OCI-M1 (cell line): Measurements from ENCODE around the gene MYL6B.

Experiments used
- DNase-seq: peaks from one replicate; lab custom pipeline; 2025; lab: John Stamatoyannopoulos, UW

The MYL6B gene

DNA sequence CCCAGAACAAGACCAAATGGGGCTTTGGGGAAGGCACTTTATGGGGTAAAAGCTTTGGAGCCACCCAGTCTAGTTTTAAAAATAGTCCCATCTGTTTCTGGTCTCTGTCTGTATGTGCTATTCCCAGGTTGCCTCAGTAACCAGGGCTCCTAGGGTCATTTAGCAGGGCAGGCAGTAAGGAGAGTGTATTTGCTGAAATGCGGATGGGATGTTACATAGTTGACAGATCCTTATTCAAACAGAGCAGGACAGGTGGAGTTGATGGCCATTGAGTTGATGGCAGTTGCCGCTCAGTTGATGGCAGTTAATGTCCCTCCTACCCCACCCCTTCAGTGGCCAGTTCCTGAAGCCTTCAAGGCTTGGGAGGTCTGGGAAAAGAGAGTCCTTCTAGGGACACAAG is 29.8 kb upstream of the MYL6B start:
- DNase-seq = no peak

GRCh38 chr12:56124133-56124532 is 28.3 kb upstream of the MYL6B start:
- peak; percentile 26 for DNase-seq

GRCh38 chr12:56126732-56127239 is 25.6 kb upstream of the MYL6B start:
- DNase-seq = peak; percentile 93

GRCh38 chr12:56127485-56127887 is 24.9 kb upstream of the MYL6B start:
- no peak for DNase-seq

GRCh38 chr12:56127888-56128669 is 24.3 kb upstream of the MYL6B start, which contains the start of gene ESYT1:
TSS of gene ESYT1 (plus strand) at chr12:56128267. CDS start at chr12:56128320, 53 bp downstream.
- DNase-seq = peak; percentile 100

DNA sequence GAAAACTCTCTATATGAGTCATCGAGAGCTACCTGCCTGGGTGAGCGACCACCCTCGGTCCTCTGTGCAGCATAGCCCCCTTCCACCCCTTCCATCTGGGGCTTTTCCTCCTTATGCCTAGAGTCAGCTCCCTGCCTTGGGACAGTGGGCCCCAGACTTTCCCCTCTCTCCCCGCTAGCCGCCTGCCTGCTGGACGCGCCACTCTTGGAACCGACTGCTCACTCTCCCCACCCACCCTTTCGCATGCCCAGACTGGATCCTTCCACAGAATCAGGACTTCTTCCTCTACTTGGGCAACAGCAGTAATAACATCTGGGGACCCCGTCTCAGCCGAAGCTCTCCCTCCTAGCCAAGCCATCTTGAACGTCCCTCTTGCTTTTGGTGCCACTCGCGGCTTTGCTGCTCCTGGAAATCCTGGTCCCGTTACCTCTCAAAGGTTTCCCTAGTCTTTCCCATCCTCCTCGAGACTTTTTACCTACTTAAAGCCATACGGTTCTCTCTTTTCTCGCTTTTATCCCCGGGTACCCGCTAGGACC is 23.6 kb upstream of the MYL6B start:
- DNase-seq = peak; percentile 58

DNA sequence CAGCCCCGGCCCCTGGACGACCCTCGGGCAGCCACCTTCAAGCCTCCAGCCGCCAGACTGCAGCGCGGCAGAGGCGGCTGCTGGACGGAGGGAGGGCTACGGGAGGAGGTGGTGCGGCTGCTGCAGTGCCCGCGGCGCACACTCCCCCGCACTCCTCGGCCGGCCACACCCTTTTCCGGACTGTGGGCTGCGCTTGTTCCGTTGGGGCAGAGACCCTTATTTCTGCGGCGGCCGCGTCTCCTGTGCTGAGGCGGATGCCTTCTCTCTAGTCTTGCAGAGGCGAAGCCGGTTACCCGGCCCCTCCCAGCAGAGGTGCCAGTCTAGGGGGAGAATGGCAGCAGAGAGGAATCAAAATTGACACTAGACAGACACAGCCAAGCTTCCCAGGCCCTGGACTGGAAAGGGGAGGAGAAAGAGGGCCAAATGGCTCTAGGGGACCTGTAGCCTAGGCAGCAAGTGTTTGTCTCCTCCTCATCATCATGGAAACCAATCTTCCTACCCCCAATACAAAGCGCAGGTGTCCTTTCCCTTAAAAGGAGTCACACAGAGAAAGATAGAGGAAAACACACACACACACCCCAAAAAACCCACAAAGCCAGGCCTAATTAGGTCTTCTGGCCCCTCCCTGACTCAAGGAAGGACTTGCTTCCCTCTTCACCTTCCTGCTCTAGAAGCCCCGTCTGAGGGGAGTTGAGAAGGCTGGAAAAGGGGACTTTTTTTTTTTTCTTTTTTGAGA is 23.0 kb upstream of the MYL6B start:
- DNase-seq = peak; percentile 87

DNA sequence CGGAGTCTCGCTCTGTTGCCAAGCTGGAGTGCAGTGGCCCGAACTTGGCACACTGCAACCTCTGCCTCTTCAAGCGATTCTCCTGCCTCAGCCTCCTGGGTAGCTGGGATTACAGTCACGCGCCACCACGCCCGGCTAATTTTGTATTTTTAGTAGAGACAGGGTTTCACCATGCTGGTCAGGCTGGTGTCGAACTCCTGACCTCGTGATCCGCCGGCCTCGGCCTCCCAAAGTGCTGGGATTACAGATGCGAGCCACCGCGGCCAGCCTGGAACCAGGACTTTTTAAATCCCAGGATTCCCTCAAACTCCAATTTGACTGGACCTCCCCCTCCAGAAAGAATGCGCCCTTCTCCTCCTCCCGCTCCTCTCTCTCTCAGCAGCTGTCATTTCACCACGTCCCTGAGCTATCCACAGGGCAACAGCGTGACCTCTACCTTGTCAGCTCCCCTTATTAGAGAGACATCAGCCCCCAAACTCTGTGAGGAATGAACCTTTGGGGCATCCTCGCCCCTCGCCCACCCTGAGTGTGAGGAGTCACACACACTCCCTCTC is 22.4 kb upstream of the MYL6B start:
- no peak for DNase-seq

DNA sequence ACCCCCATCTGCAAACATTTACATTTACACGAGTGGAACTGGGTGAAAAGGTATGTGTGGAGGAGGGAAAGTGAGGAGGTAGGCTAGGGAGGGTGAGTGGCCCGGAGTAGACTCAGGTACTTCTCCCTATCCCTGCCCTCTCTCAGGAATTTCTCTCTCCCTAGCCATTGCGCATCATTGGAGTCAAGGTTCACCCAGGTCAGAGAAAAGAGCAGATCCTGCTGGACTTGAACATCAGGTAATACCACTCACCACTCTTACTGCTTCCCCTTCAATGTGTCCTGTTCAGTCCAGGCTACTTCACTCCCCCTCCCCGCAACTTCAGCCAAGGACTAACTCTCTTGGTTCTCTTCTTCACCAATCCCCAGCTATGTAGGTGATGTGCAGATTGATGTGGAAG is 21.5 kb upstream of the MYL6B start:
- no peak for DNase-seq

GRCh38 chr12:56134897-56135296 is 17.5 kb upstream of the MYL6B start:
- no peak for DNase-seq

- no peak for DNase-seq
Observed at GRCh38 chr12:56137853-56138571, 14.4 kb upstream of the MYL6B start.

GRCh38 chr12:56141946-56142784 is 10.2 kb upstream of the MYL6B start:
- no peak for DNase-seq

DNA sequence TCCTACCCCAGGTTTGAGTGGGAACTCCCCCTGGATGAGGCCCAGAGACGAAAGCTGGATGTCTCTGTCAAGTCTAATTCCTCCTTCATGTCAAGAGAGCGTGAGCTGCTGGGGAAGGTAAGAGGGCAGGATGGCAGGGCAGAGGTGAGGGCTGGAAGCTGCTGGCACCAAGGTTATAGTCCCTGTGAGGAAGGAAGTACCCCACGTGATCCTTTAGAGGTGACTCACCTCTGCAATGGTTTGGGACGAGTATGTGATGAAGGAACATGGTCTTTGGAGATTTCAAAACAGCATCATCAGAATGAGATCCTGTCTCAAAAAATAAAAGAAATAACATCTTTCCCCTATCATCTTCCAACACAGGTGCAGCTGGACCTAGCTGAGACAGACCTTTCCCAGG is 9.2 kb upstream of the MYL6B start:
- DNase-seq = no peak

DNA sequence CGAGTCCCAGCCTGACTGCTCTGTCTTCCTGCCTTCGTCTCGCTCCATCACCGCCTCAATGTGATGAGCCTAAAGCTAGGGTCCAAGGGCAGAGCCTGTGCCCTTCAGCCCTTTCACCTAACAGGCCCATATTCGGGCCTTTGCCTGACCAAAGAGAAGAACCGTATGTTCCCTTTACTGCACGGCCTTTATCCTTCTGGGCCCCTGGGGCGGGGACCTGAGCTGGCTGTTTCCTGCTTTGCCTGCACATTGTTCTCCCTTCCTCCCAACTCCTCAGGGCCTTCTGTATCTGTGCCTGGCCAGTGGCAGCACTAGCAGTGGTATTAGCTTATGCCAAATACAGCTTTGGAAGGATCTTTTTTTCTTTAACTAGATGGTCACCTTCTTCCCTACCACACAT is 8.5 kb upstream of the MYL6B start:
- no peak for DNase-seq

GRCh38 chr12:56145217-56145616 is 7.2 kb upstream of the MYL6B start:
- DNase-seq = no peak

GRCh38 chr12:56146492-56147460 is 5.6 kb upstream of the MYL6B start:
- DNase-seq = peak; percentile 38

GRCh38 chr12:56150563-56150962 is 1.8 kb upstream of the MYL6B start:
- peak; percentile 77 for DNase-seq

DNA sequence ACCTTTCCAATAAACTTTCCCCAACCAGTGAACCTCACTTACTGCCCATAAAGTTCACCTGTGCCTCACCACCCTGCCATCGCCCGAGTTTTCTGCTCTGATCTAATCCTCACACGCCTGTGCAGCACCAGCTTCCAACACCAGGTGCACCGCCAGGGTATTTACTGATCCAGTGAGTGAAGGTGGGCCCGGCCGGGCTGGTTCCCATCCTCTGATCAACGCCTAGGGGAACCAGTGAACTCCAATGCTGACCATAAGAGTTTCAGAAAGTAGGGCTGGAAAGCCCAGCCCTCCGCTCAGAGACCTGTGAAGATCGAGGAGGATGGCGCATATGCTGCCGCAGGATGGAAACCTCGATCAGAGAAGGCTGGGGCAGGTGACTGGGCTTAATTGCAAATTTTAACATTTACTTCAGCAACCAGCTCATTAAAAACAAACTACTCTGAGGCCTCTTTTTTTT is 685 bp upstream of the MYL6B start:
- peak; percentile 77 for DNase-seq
